ENCODE measurements around the gene KIAA1217. TPM values are rescaled to one million over a fixed set of nuclear protein-coding genes. Genes with fewer than 3 reads are reported as not detected.
"Not testable (repeated sequence)": the region's sequence is repeated elsewhere in the genome, so short reads cannot be mapped to it uniquely, and the experiment has no call there.

KIAA1217 gene
- total RNA-seq, 2 experiments from 2014 or later: 0.10 to 0.11 TPM

GRCh38 chr10:24324651-24325050, 115.7 kb downstream of the KIAA1217 start:
- CTCF ChIA-PET: no interaction called here

GRCh38 chr10:24331457-24331856, 122.5 kb downstream of the KIAA1217 start:
- POLR2A ChIA-PET: no interaction called here
- CTCF ChIA-PET: interaction anchor here (0.6 kb wide), 1 partner anchor 137 kb away, joined by 4 read pairs; no protein-coding TSS in a partner anchor

More at GRCh38 chr10:24324651-24325050, 115.7 kb downstream of the KIAA1217 start:
- POLR2A ChIA-PET: no interaction called here

DNA sequence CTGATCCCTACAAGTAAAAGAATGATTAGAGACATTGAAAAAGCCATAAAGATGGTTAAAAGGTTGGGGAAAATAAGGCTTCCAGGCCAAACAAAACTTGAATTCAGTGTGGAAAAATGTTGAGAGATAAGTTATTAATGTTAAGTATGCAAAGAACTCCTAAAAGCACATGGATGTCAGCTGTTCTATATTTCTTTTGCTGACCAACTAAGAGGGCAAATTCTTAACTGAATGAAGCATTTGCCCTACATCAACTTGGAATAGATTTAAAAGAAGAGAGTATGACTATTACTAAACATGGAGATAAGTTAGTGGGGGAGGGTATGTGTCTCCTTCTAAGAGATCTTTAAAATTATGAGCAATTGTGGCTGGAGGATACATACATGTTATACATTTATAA, 124.8 kb downstream of the KIAA1217 start:
- ChIA-PET POLR2A (no interaction called here), CTCF (no interaction called here)

DNA sequence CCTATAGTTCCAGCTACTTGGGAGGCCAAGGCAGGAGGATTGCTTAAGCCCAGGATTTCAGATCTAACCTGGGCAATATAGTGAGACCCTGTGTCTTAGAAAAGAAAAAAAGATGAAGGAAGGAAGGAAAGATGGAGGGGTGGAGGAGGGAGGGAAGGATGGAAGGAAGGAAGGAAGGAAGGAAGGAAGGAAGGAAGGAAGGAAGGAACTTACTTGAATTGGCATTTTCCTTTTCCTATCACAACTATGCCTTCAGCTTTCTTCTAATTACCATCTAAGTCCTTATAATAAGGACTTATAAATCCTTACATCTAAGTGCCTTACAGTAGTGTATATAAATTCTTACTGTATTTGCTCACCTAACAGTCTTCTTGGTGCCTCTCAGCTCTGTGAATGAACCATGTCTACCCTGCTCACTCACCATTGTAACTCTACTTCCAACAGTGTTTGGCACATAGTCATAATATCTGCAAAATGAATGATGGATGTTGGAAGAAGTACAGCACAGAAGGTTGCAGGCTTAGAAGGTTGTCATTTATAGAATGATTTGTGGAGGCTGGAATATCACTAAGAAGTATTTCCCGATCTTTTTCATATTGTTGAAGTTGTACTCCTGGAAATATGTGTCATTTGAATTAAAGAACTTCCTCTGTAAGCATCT, 125.5 kb downstream of the KIAA1217 start:
- POLR2A ChIA-PET: no interaction called here
- CTCF ChIA-PET: no interaction called here

GRCh38 chr10:24337723-24338122, 128.8 kb downstream of the KIAA1217 start:
- CTCF ChIA-PET, POLR2A ChIA-PET: not testable (repeated sequence)

- ChIA-PET CTCF (no interaction called here), POLR2A (no interaction called here)
Measured at GRCh38 chr10:24339387-24339786, 130.4 kb downstream of the KIAA1217 start.

GRCh38 chr10:24340446-24340845, 131.5 kb downstream of the KIAA1217 start:
- CTCF ChIA-PET: no interaction called here
- POLR2A ChIA-PET: no interaction called here

- CTCF ChIA-PET: no interaction called here
- POLR2A ChIA-PET: no interaction called here
Measured at GRCh38 chr10:24340883-24341282, 131.9 kb downstream of the KIAA1217 start.

DNA sequence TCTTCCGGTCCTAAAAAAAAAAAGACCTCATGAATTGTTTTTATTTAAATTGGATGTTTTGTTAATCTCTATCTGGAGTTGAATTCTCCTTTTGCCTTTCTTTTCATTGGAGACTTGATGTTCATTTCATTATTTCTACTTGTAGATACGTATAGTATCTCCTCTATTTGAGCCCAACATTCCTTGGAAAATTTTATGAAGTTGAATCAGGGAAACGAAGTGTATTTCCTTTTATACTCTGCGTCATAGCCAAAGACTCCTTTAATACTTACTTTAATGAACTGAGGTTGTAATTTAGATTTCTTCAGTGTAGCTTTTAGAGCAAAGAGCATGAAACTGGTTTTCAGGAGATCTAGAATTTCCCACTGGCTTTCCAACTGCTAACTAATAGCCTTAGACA, 132.4 kb downstream of the KIAA1217 start:
- ChIA-PET POLR2A (no interaction called here), CTCF (no interaction called here)

GRCh38 chr10:24341897-24342296, 133.0 kb downstream of the KIAA1217 start:
- POLR2A ChIA-PET: no interaction called here
- CTCF ChIA-PET: no interaction called here

GRCh38 chr10:24343686-24344085, 134.7 kb downstream of the KIAA1217 start:
- ChIA-PET POLR2A (no interaction called here), CTCF (interaction anchor here (0.6 kb wide), 1 partner anchor 916 kb away, joined by 3 read pairs; no protein-coding TSS in a partner anchor)

DNA sequence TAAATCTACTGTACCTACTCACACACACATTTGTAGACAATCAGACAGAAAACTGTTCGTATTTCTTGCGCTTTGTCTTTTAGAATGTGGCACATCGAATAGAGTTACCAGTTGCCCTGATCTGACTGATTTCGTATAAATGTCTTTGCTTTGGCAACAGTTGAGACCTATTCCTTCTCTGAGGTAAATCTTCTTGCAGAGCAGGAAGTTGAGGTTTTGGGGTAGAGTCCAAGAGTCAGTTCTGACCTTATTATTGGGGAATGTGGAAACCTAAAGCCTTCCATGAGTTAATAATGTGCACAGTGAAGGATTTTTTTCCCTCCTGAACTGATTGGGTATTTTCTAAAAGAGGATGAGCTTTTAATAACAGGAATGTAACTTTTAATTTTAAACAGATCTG, 135.3 kb downstream of the KIAA1217 start:
- CTCF ChIA-PET: no interaction called here
- POLR2A ChIA-PET: no interaction called here

GRCh38 chr10:24344695-24345463, 135.9 kb downstream of the KIAA1217 start:
- CTCF ChIA-PET: interaction anchor here (0.6 kb wide), 1 partner anchor 521 kb away, joined by 4 read pairs; no protein-coding TSS in a partner anchor
- POLR2A ChIA-PET: no interaction called here

DNA sequence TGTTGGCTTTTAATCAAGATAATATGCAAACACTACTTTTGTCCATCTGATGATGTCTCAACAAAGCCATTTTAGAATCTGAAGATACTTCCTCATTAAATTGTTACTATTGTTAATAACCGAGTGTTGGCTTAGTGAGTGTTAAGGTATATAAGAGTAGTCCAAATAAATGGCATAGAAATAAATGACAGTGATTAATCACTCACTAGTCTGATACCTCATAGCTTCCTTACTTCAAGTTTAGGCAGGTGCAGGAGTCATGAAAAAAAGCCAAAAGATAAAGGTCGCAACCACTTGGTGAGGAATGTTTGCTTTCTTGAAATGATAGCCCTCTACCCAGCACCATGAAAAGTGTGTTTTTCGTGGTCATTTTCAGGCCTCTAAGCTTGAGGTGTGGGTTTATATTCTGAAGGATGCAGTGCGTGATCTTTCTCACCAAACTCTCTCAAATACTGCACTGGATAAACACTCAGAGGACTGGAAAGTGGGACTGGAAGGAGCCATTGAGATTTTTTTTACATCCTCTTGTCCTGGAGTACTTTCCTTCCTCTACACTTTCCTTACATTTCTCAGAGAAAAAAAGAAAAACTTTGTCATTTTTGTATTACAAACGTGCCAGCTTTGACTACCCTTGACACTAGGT, 138.1 kb downstream of the KIAA1217 start:
- ChIA-PET CTCF (interaction anchor here (0.6 kb wide), 1 partner anchor 153 kb away, joined by 3 read pairs; no protein-coding TSS in a partner anchor), POLR2A (no interaction called here)

DNA sequence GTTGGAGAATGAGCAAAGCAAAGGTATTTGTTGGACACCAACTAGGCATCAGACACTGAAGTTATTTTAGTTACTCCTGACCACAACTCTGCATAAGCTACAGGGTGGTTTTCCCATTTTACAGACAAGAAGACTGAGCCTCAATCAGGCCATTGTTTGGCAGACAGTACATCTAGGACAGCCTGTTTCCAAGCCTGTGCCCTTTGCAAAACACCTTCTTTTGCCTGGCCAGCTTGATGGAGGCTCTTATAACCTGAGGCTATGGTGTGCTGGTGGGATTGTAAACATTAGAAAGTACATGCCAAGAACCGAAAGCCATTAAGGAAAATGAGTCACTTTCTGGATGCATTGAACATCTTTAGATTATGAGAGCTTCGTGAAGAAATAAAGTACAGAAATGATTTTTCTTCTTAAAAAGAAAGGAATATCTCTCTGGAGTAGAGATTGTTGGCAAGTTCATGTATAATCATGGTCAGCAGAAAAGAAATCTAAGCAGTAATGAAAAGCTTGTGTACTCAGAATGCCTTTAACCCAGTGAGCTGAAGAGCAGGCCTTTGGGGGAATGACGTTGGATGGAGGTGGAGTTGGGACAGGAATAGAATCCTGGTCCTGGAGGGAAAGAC, 140.6 kb downstream of the KIAA1217 start:
- ChIA-PET CTCF (no interaction called here), POLR2A (no interaction called here)

- POLR2A ChIA-PET: no interaction called here
- CTCF ChIA-PET: no interaction called here
Measured at GRCh38 chr10:24350070-24350921, 141.4 kb downstream of the KIAA1217 start.

- CTCF ChIA-PET, POLR2A ChIA-PET: not testable (repeated sequence)
Measured at GRCh38 chr10:24350922-24351225, 141.9 kb downstream of the KIAA1217 start.

DNA sequence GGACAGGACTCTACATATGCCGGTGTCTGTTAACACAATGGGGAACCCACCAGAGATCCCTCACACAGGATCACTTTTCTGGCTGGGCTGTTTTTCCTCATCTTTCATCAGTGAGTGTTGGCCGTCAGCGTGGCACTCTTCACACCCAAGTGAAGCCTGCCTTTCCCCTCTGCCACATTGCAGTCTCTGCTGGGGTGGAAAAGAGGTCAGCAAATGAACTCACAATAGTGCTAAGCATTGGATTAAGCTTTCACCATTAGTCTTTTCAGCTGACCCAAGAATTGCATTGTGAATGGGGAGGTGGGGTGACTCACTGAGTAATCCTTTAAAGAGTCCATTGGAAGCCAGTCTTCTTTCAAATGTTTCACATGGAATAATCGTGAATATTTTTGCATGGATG, 143.0 kb downstream of the KIAA1217 start:
- ChIA-PET CTCF (no interaction called here), POLR2A (no interaction called here)

GRCh38 chr10:24352399-24352798, 143.5 kb downstream of the KIAA1217 start:
- CTCF ChIA-PET: no interaction called here

GRCh38 chr10:24353319-24353718, 144.4 kb downstream of the KIAA1217 start:
- CTCF ChIA-PET: no interaction called here
- POLR2A ChIA-PET: interaction anchor here (0.5 kb wide), 1 partner anchor 11 kb away, joined by 3 read pairs; no protein-coding TSS in a partner anchor

More at GRCh38 chr10:24352399-24352798, 143.5 kb downstream of the KIAA1217 start:
- POLR2A ChIA-PET: no interaction called here
